ENCODE data around the gene CERS2. TPM values are rescaled to one million over a fixed set of nuclear protein-coding genes. Genes with fewer than 3 reads are reported as not detected.
"Not testable (repeated sequence)": the region's sequence is repeated elsewhere in the genome, so short reads cannot be mapped to it uniquely, and the experiment has no call there.

Gene CERS2
- total RNA-seq, 1 experiment from 2014 or later = 348 TPM

GRCh38 chr1:150944856-150945255 lies 29.8 kb downstream of the CERS2 start:
- no peaks in the 10 kb centered on the region for H3K27me3 ChIP-seq (ENCODE audit: control insufficient read depth, insufficient read depth, low read length)
- BruUV-seq (replicated peaks) = no TSS peak
- ChIA-PET POLR2A (no interaction called here), CTCF (interaction anchor here (0.6 kb wide), 1 partner anchor 248 kb away, joined by 4 read pairs; the partner anchor contains the start of gene GOLPH3L)
- peaks cover 21% of the 10 kb centered on the region for H3K36me3 ChIP-seq (ENCODE audit: control insufficient read depth, insufficient read depth, low read length)
- in situ Hi-C loops (cut with HindIII; ENCODE audit: low pct_unique_long_range_greater_than_20kb, low sequenced_read_pairs) = no loop called here
- no peaks in the 10 kb centered on the region for H3K4me1 ChIP-seq (ENCODE audit: control insufficient read depth, insufficient read depth, low read length)
- no peak for DNase-seq (ENCODE audit: low read depth, low spot score)
- H3K4me3 ChIP-seq (ENCODE audit: low read depth in 2 of 2, low read length in 2 of 2) = no peak overlapping the region
- no peak overlapping the region for H3K27ac ChIP-seq (ENCODE audit: low read length)
- TF ChIP-seq POLR2AphosphoS5 (IDR thresholded peaks at IDR 0.05; ENCODE audit: low read depth, low read length) (no peak), SIN3A (IDR thresholded peaks at IDR 0.05; ENCODE audit: borderline replicate concordance, insufficient read depth, low read depth, low read length) (no peak)
- TF ChIP-seq, protein P1, sequence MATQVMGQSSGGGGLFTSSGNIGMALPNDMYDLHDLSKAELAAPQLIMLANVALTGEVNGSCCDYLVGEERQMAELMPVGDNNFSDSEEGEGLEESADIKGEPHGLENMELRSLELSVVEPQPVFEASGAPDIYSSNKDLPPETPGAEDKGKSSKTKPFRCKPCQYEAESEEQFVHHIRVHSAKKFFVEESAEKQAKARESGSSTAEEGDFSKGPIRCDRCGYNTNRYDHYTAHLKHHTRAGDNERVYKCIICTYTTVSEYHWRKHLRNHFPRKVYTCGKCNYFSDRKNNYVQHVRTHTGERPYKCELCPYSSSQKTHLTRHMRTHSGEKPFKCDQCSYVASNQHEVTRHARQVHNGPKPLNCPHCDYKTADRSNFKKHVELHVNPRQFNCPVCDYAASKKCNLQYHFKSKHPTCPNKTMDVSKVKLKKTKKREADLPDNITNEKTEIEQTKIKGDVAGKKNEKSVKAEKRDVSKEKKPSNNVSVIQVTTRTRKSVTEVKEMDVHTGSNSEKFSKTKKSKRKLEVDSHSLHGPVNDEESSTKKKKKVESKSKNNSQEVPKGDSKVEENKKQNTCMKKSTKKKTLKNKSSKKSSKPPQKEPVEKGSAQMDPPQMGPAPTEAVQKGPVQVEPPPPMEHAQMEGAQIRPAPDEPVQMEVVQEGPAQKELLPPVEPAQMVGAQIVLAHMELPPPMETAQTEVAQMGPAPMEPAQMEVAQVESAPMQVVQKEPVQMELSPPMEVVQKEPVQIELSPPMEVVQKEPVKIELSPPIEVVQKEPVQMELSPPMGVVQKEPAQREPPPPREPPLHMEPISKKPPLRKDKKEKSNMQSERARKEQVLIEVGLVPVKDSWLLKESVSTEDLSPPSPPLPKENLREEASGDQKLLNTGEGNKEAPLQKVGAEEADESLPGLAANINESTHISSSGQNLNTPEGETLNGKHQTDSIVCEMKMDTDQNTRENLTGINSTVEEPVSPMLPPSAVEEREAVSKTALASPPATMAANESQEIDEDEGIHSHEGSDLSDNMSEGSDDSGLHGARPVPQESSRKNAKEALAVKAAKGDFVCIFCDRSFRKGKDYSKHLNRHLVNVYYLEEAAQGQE (IDR thresholded peaks at IDR 0.05; ENCODE audit: insufficient read depth in 1 of 2, low read depth in 2 of 2, low read length in 1 of 2) = no peak
- intact Hi-C loops (cut with micrococcal nuclease; ENCODE audit: unreplicated experiment) = no loop called here
- H3K9me3 ChIP-seq (ENCODE audit: control insufficient read depth, insufficient read depth, low read depth, low read length) = no peaks in the 10 kb centered on the region
- ATAC-seq = no peak

DNA sequence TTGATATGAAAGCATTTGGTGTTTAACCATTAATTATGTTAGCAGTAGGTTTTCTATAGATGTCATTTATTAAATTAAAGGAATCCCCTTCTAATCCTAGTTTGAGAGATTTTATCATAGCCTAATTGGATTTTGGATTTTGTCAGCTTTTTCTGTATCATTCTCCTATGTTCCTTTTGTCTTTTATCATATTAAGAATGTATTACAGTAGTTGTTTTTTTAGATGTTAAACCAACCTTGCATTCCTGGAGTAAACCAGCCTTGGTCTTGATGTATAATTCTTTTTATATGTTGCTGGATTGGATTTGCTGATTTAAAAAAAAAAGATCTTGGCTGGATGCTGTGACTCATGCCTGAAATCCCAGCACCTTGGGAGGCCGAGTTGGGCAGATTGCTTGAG lies 42.9 kb downstream of the CERS2 start:
- ChIA-PET POLR2A (no interaction called here), CTCF (no interaction called here)
- no peaks in the 10 kb centered on the region for H3K9me3 ChIP-seq (ENCODE audit: control insufficient read depth, insufficient read depth, low read depth, low read length)
- no peak overlapping the region for H3K27ac ChIP-seq (ENCODE audit: low read length)
- intact Hi-C loops (cut with micrococcal nuclease; ENCODE audit: unreplicated experiment) (no loop called here), in situ Hi-C loops (cut with HindIII; ENCODE audit: low pct_unique_long_range_greater_than_20kb, low sequenced_read_pairs) (no loop called here)
- no peaks in the 10 kb centered on the region; the same call in 1 of the 2 replicates for H3K4me1 ChIP-seq (ENCODE audit: control insufficient read depth, insufficient read depth, low read length)
- H3K36me3 ChIP-seq (ENCODE audit: control insufficient read depth, insufficient read depth, low read length) = peaks cover 25% of the 10 kb centered on the region
- no peak for DNase-seq (ENCODE audit: low read depth, low spot score)
- BruUV-seq (replicated peaks) = no TSS peak
- H3K27me3 ChIP-seq (ENCODE audit: control insufficient read depth, insufficient read depth, low read length) = no peaks in the 10 kb centered on the region
- ATAC-seq = no peak
- H3K4me3 ChIP-seq (ENCODE audit: low read depth in 2 of 2, low read length in 2 of 2) = no peak overlapping the region
- no peak for TF ChIP-seq SIN3A (IDR thresholded peaks at IDR 0.05; ENCODE audit: borderline replicate concordance, insufficient read depth, low read depth, low read length)
- no peak for TF ChIP-seq TCF7L2 (IDR thresholded peaks at IDR 0.05; ENCODE audit: low read depth, low read length)
- TF ChIP-seq CTCF (IDR thresholded peaks at IDR 0.05) = no peak
- TF ChIP-seq POLR2AphosphoS5 (IDR thresholded peaks at IDR 0.05; ENCODE audit: low read depth, low read length) = no peak
- TF ChIP-seq, protein P1 (IDR thresholded peaks at IDR 0.05; ENCODE audit: insufficient read depth in 1 of 2, low read depth in 2 of 2, low read length in 1 of 2) = no peak

DNA sequence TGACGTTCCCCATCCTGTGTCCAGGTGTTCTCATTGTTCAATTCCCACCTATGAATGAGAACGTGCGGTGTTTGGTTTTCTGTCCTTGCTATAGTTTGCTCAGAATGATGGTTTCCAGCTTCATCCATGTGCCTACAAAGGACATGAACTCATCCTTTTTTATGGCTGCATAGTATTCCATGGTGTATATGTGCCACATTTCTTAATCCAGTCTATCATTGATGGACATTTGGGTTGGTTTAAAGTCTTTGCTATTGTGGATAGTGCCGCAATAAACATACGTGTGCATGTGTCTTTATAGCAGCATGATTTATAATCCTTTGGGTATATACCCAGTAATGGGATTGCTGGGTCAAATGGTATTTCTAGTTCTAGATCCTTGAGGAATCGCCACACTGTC lies 45.9 kb downstream of the CERS2 start:
- H3K27me3 ChIP-seq (ENCODE audit: control insufficient read depth, insufficient read depth, low read length); CTCF ChIA-PET; H3K27ac ChIP-seq (ENCODE audit: low read length); BruUV-seq (replicated peaks); H3K4me1 ChIP-seq (ENCODE audit: control insufficient read depth, insufficient read depth, low read length); intact Hi-C loops (cut with micrococcal nuclease; ENCODE audit: unreplicated experiment); in situ Hi-C loops (cut with HindIII; ENCODE audit: low pct_unique_long_range_greater_than_20kb, low sequenced_read_pairs); H3K9me3 ChIP-seq (ENCODE audit: control insufficient read depth, insufficient read depth, low read depth, low read length); H3K4me3 ChIP-seq (ENCODE audit: low read depth in 2 of 2, low read length in 2 of 2); POLR2A ChIA-PET; DNase-seq (ENCODE audit: low read depth, low spot score); ATAC-seq: not testable (repeated sequence)
- H3K36me3 ChIP-seq (ENCODE audit: control insufficient read depth, insufficient read depth, low read length) = peaks cover 18% of the 10 kb centered on the region

All from Panc1 (cell line).